Gastrocnemius medialis (tissue), 4 donors: Measurements from ENCODE around the gene APOH. TPM values are rescaled to one million over a fixed set of nuclear protein-coding genes. Genes with fewer than 3 reads are reported as not detected.

Experiments
- ATAC-seq, 2 donors: fragments of 150-250 bp; one replicate each; pipeline ENCODE4 v1.9.1; 2016
- DNase-seq, 2 donors: peaks; one replicate each; pipeline ENCODE4 v3.0.0-alpha.2; 2019
- H3K27ac ChIP-seq, 4 donors: fragments of 200-600 bp; sonication (generic); 1 replicate in 1 of 4; 2 replicates in 3 of 4; pipeline ENCODE4 v1.5.1; 2016 to 2018; ENCODE audit warnings: mild to moderate bottlenecking in 2 of 4, moderate library complexity in 1 of 4
- H3K27me3 ChIP-seq, 3 donors: fragments of 200-600 bp; sonication (generic) in 2 of 3; 1 replicate in 1 of 3; 2 replicates in 2 of 3; pipeline versions ENCODE4 v1.5.1 to v1.6.0; 2016 to 2019; ENCODE audit warnings: mild to moderate bottlenecking in 1 of 3, moderate library complexity in 1 of 3
- H3K36me3 ChIP-seq, 2 donors: fragments of 200-600 bp; sonication (generic) in 1 of 2; one replicate each; pipeline ENCODE4 v1.5.1; 2017 to 2018
- H3K4me1 ChIP-seq, 2 donors: fragments of 200-600 bp; sonication (generic) in 1 of 2; one replicate each; pipeline ENCODE4 v1.5.1; 2016 to 2017; ENCODE audit warnings: mild to moderate bottlenecking in 2 of 2
- H3K4me3 ChIP-seq, 4 donors: fragments of 200-600 bp; sonication (generic) in 3 of 4; 1 replicate in 1 of 4; 2 replicates in 3 of 4; pipeline ENCODE4 v1.5.1; 2016 to 2019; ENCODE audit warnings: mild to moderate bottlenecking in 2 of 4
- H3K9me3 ChIP-seq, 3 donors: fragments of 200-600 bp; sonication (generic) in 2 of 3; 1 replicate in 1 of 3; 2 replicates in 2 of 3; pipeline ENCODE4 v1.5.1; 2016 to 2019
- CTCF ChIP-seq, 5 experiments: fragments of 450-650 bp in 3 of 5; fragments of 200-600 bp in 2 of 5; sonication (generic) in 2 of 5; IDR thresholded peaks in 4 of 5; conservative IDR thresholded peaks in 1 of 5; 1 replicate in 4 of 5; 2 replicates in 1 of 5; pipeline ENCODE4 v1.5.1; 2016 to 2019; ENCODE audit warnings: antibody characterized with exemption in 5 of 5, mild to moderate bottlenecking in 3 of 5, moderate library complexity in 3 of 5
- POLR2A ChIP-seq, 2 donors: fragments of 450-650 bp; IDR thresholded peaks; one replicate each; pipeline ENCODE4 v1.6.1; 2017; ENCODE audit warnings: antibody characterized with exemption in 2 of 2, mild to moderate bottlenecking in 2 of 2, moderate library complexity in 2 of 2
- in situ Hi-C, 4 donors: fragments of 200-750 bp; cut with MboI; loops; one replicate each; pipeline versions ENCODE4 v1.15.0 to v1.8.0; 2017; ENCODE audit warnings: low sequenced_read_pairs in 4 of 4
- intact Hi-C: fragments of 100-400 bp; cut with DNase I; formaldehyde crosslinking; loops from one replicate; pipeline ENCODE4 v1.15.1; 2023; ENCODE audit warnings: low total_unique reads
- total RNA-seq, 4 donors: library from RNA; depleted of rRNA; stranded (reverse); fragments of >200 nt; gene quantifications; one replicate each; pipeline versions ENCODE4 v1.1.0 to v1.2.3, GENCODE V29; 2016

APOH gene
- total RNA-seq, 4 donors from 2014 or later, result 4.4 to 11.5 TPM; not detected in 2

- ATAC-seq (no peak), DNase-seq (no peak)
- no peaks in the 10 kb centered on the region for H3K9me3 ChIP-seq
- H3K4me1 ChIP-seq, result no peaks in the 10 kb centered on the region
- no peaks in the 10 kb centered on the region for H3K27me3 ChIP-seq
- no peaks in the 10 kb centered on the region for H3K36me3 ChIP-seq
- intact Hi-C loops, result no loop called here
- no peak for TF ChIP-seq CTCF (IDR thresholded peaks at IDR 0.05 in 4 of 5, conservative IDR thresholded peaks at IDR 0.05 in 1 of 5)
- TF ChIP-seq POLR2A (IDR thresholded peaks at IDR 0.05), result no peak
- no peak overlapping the region for H3K27ac ChIP-seq
- H3K4me3 ChIP-seq, result no peak overlapping the region
- in situ Hi-C loops, result no loop called here
Measured at GRCh38 chr17:66221343-66221742, 7.9 kb downstream of the APOH start.

GRCh38 chr17:66220079-66220835 lies 9.0 kb downstream of the APOH start:
- ATAC-seq, result no peak
- H3K4me1 ChIP-seq, result no peaks in the 10 kb centered on the region
- H3K9me3 ChIP-seq, result no peaks in the 10 kb centered on the region
- no peak overlapping the region for H3K27ac ChIP-seq
- H3K36me3 ChIP-seq, result no peaks in the 10 kb centered on the region
- intact Hi-C loops, result no loop called here
- TF ChIP-seq POLR2A (IDR thresholded peaks at IDR 0.05) (no peak), CTCF (IDR thresholded peaks at IDR 0.05 in 4 of 5, conservative IDR thresholded peaks at IDR 0.05 in 1 of 5) (no peak)
- H3K27me3 ChIP-seq, result no peaks in the 10 kb centered on the region
- in situ Hi-C loops, result no loop called here
- no peak overlapping the region for H3K4me3 ChIP-seq
- DNase-seq, result no peak

GRCh38 chr17:66215529-66215911 lies 13.7 kb downstream of the APOH start:
- H3K4me3 ChIP-seq, result no peak overlapping the region
- intact Hi-C loops, result no loop called here
- no peaks in the 10 kb centered on the region for H3K4me1 ChIP-seq
- H3K9me3 ChIP-seq, result no peaks in the 10 kb centered on the region
- H3K27ac ChIP-seq, result no peak overlapping the region
- H3K27me3 ChIP-seq, result no peaks in the 10 kb centered on the region
- DNase-seq (no peak), ATAC-seq (no peak)
- no peaks in the 10 kb centered on the region for H3K36me3 ChIP-seq
- in situ Hi-C loops, result no loop called here
- TF ChIP-seq CTCF (IDR thresholded peaks at IDR 0.05 in 4 of 5, conservative IDR thresholded peaks at IDR 0.05 in 1 of 5) (no peak), POLR2A (IDR thresholded peaks at IDR 0.05) (no peak)

GRCh38 chr17:66214884-66215528 lies 14.2 kb downstream of the APOH start:
- no peak for DNase-seq
- in situ Hi-C loops, result no loop called here
- TF ChIP-seq CTCF (IDR thresholded peaks at IDR 0.05 in 4 of 5, conservative IDR thresholded peaks at IDR 0.05 in 1 of 5), result no peak

More at GRCh38 chr17:66214884-66215528, 14.2 kb downstream of the APOH start:
- H3K4me3 ChIP-seq, result no peak overlapping the region
- H3K27ac ChIP-seq, result no peak overlapping the region
- intact Hi-C loops, result no loop called here
- no peaks in the 10 kb centered on the region for H3K4me1 ChIP-seq
- H3K27me3 ChIP-seq, result no peaks in the 10 kb centered on the region
- no peaks in the 10 kb centered on the region for H3K9me3 ChIP-seq
- no peak for ATAC-seq
- no peaks in the 10 kb centered on the region for H3K36me3 ChIP-seq
